HG03175 (cell line): ENCODE data around the gene BCL11B.
"Not testable (repeated sequence)": the region's sequence is repeated elsewhere in the genome, so short reads cannot be mapped to it uniquely, and the experiment has no call there.

Experiments used
- ATAC-seq: cut with Tn5 transposase; IDR thresholded peaks from one replicate; pipeline ENCODE4 v1.9.1; 2021; ENCODE audit warnings: mild to moderate bottlenecking, moderate library complexity; ENCODE audit not compliant: unreplicated experiment

BCL11B gene

DNA sequence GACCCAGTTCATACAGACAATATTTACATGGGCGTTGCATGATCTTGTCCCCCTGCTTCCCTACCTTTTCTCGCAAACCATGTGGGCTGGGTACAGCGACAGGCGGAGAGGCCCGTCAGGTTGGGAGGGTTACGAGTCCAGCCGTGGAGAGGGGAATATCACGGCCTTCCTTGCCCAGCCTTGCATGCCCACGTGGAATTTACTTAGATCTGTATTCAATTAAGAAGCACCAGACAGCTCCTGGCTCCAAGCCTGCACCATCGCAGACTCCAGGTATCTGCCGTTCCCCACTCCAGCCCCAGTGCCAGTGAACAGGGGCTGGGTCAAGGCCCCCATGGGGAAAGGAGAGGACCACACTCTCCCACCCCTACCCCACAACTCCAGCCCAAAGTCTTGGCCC lies 29.8 kb downstream of the BCL11B start:
- no peak for ATAC-seq

DNA sequence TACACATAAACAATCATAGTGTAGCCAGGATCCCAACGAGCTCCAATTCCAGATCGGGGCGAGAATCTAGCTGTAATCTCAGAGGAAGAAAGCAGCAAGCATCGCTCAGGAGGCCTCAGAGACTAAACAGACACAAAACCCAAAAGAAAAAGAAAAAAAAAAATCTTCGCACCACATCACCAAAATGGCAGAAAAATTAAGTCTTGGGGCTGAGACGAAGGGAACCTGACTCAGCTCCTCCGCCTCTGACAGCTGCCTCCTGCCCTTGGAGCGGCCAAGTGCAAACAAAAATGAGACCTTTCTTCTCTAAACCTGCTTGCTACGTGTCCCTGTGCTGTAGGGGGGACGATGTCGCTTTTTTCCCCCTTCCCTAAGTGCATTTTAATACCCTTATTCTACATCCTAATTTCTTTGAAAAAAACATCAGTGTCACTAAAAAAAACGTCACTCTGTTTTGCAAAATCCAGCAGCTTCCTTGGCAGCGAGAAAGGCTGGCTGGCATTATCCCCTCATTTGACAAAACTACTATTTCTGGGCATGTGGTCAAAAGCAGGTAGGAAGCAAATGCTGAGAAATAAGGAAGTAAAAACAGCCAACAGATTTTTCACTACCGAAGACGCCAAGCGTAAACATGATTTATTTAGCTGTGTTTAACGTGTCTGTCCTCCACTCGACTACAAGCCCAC lies 30.5 kb downstream of the BCL11B start:
- ATAC-seq = no peak

DNA sequence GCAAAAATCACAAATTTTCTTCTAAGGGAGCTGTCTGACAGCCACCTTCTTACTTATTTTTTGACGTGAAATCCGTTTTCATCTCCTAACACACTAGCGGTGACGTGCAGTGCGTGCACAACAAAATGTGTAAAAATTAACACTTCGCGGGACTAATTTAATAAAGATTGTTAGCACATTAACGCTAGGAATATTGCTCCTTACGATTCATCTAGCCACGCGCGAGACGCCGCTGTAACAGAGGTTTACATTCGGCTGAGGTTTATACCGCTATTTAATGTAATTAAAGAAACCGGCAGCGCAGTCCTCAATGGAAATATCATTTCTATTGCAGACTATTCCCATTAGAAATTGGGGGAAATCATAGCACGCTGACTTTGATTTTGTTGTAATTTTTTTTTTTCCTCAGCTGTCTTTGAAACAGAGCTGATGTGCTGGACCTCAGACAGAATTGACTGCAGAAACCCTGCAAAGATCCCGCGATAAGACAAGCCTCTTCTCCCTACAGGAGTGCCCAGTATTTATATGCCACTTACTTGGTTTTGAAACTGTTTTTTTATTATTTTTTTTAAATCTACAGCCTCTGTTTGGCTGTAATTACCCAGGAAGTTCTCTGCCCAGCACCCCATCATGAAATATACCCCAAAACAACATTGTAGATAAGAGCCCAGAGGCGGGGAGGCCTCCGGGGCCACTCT lies 31.2 kb downstream of the BCL11B start:
- ATAC-seq = no peak

DNA sequence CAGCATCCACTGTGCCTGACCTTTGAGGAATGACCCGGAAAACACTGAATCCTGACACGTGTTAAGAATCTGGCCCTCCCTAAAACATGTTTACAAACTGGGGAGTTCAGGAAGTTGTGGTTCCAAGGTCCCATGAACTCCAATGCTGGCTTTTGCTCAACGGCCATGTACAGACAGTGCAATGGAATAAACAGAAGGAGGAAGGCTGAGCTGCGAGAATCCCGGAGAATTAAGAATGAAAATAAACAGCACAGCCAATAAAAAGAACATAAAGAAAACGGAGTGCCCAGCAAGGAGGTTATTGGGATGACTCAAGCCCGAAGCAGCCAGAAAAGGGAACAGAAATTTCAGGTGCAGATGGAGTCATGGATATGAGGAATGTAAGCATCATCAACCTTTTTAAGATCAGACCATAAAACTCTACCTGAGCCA lies 32.3 kb downstream of the BCL11B start:
- no peak for ATAC-seq

DNA sequence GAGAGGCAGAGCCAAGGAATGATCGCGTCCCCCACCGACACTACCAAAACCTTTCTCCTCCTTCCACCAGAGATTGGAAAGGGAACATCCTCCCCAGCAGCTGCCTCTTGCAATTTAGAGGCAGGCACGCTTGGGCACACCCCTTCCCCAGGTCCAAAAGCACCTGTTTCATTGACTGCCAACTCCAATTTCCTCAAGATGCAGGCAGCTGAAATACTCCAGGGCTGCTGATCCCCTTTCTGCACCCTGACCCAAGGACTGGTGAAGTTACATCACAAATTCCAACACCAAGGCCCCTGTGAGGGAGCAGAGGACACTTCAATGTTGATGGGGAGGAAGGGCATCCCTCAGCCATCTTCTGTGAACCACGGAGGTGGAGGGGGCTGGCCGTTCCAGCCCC lies 33.8 kb downstream of the BCL11B start:
- no peak for ATAC-seq

DNA sequence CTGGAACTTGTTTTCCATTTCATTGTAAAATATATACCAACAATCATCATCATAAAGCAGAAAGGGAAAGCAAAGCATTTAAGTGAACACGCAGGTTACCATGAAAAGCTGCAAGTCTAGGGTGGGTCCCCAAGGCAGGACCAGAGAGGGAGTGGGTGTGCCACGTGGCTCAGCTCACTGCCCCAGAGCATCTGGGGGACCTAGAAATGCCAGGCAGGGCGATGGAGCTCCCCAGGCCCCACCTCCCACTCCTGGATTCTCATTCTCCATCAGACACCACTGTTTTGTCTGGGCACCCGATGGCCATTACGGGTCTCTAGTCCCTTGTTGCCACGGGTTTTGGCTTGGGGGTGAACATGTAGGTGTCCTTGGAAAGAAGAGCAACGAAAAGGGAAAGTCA lies 34.7 kb downstream of the BCL11B start:
- no peak for ATAC-seq

DNA sequence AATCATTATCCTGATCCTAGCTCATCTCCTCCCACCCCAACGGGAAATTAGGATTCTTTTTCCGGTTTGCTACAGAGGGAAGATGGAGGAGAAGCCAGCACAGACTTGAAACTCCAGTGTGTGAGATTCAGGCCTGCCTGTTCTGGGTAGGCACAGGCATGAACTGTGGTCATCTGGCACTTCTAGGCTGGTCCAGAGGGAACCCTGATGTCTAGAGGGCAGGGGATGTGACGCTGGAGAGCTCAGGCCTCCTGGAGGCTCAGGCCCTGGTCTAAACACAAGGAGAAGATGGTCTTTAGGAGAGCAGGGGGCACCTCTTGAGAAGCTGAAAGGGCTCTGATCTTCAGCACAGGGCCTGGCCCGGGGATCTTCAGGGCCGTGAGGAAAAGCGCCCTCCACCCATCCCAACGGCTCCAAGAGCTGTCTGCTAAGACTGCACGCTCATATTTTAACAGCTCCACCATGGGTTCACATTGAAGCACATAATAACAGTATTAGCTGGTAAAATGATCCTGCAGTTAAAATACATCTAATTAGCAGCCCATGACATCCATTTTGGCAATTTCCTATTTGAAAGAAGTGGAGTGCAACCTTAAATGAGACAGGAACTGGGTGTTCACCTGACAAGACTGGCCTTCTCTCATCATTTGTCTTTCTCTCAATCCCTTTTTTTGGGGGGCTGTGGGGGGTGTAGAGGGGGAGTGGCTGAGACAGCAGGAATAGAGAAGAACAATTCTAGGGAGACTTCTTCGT lies 35.4 kb downstream of the BCL11B start:
- ATAC-seq = no peak

DNA sequence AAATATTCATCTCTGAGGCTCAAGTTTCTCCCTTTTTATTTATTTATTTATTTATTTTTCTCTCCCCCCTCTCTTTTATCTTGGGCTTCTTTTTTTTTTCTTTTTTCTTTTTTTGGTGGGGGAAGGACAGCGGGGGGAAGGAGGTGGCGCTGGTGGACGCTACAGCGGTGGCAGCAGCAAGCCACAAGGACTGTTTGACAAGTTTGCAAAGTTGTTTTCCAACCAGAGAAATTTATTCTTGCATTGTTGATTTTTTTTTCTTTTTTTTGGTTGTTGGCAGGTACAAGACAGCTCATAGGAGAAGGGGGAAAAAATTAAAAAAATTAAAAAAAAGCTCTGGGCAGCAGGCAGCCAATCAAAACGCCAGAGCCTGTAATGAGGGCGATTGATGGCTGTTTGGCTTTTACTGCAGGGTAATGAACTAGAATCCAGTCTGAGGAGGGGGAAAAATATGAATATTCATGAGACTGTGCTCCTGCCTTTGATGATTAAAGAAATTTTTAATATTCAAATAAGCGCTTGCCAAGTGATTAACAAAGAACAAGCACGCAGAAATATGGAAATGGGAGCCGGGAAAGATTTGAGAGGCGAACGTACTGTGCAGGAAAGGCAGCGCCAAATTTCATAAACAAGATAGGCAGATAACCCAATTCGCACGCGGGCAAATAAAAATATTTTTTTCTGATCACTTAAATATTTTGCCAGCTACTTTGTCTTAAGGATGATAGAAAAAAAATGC lies 36.2 kb downstream of the BCL11B start:
- ATAC-seq = no peak

DNA sequence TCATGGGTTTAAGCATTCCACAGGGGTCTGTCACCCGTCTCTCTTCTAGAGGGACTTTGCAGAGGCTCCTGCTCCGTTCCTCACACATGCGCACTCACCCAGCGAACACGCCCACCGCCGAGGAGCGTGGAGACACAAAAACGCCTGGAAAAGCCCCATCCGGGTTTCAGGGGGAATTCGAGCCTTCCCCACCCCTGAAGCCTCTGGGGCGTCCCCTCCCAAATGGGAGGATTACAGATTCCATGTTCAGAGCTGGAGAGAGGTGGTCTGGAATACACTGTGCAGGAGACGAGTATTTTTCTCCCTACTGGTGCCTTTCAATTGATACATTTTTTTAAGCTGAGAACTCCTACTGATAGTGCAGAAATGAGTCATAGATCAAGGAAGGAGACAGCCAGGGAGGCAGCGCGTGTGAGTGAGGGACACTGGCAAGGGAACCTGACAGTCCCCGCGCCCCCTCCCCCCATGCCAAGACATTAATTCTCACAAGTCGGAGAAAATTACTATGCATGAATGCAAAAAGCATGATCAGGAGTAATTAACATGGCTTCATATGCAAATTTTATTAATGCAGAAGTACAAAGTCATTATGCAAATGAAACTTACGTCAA lies 36.9 kb downstream of the BCL11B start:
- no peak for ATAC-seq

DNA sequence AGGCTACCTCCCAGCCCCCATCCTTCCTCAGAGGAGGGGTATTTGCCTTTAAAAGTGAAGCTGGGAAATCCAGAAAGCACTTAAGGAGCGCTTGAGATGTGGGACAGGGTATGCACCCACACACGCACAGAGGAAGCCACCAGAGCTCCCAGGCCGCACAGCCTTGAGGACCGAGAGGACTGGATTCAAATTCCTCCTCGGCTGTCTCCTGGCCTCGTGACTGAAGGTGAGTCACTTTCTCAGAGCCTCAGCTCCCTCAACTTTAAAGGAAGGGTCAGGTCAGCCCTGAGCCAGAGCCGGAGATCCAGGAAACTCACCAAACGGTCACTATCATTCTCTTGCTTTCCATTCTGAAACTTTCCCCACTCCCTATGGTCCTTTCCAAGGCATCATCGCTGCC lies 37.6 kb downstream of the BCL11B start:
- no peak for ATAC-seq

DNA sequence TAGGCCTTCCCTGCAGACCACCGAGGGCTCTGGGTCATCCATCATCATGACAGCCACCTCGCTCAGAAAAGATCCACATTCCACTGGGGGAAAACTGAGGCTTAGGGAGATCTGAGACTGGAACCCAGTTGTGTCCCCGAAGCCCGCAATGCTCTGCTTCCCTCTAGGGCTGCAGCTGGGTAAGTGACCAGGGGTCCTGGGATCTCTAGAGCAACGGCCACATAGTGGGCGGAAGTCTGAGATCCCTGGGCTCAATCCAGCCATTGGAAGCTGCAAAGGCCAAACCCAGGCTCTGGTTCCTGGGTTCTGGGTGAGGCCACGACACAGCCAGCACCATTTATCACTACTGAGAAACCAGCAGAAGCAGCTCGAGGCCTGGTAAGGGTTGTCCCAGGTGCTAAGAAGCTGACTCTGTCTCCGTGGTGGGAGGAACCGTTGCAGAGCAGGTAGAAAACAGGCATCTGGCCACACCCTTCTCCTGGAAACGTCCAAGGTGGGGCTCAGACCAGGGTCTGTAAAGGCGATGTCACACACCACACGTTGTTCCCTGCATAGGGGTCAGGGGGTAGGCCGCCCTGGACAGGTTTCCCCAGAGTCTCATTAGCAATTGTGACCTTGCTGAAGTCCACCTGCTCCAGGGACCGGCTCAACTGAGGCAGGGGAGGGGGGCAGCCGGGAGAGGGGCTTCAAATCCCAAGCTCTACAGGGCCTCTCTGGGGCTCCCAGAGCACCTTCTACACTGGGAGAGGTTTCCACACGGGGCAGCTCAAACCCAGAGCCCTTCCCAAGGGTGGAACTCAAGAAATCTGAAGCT lies 38.6 kb downstream of the BCL11B start:
- no peak for ATAC-seq

DNA sequence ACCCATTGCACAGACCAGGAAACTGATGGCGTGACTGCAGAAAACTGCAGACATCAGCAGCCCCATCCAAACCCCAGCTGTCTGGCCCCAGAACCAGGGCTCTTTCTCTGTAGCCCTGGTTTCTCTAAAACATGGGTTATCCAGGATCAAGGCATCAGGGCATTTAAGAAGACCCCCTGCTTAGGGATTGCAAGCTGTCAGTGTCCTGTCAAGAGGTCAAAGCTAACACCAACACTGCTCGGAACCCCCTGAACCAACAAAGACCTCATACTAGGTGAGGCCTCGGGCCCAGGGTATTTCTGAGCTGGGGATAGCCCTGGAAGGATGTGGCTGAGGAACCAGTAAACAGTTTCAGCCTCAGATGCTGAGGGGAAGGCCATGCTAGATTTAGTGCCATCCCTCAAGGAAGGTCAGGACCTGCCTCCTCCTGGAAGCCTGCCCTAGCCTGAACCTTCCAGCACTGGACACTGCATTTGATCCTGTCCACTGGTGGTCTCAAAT lies 39.2 kb downstream of the BCL11B start:
- no peak for ATAC-seq

DNA sequence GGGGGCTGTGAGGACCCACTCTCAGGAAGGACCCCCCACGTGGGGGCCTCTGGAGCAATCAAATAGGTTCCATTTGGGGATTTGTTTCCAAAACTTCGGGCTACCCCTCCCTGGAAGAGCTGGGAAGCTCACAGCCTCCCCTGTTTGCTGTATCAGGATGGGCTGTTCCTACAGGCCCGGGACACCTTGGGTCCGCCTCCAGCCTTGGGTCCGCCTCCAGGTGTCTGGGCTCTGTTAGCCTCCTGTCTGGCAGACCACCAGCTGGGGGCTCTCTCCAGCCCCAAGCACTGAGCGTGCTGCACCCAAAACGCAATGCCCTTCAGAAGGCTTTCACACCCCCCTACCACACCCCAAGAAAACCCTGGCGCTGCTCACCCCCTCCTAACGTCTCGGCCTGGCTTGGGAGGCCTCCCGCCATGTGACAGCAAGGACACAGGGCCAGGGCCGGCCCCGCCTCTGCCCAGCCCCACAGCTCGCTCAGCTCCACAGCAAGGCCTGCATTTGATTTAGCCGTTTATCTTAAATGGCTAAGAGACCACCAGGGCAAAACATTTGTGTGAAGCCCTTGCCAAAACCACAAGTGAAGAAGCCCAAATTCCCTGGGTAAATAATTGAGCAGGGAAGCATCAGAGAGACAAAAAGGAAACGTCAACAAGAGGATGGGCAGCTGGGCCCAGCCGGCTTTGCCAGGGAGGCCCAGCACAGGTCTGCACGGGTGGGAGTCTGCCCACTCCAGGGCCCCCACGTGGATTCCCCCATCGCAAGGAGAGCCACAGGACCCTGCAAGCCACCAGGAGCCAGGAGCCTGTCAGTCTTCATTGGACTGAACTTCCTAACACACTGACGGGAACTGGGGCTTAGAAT lies 39.9 kb downstream of the BCL11B start:
- ATAC-seq = no peak

DNA sequence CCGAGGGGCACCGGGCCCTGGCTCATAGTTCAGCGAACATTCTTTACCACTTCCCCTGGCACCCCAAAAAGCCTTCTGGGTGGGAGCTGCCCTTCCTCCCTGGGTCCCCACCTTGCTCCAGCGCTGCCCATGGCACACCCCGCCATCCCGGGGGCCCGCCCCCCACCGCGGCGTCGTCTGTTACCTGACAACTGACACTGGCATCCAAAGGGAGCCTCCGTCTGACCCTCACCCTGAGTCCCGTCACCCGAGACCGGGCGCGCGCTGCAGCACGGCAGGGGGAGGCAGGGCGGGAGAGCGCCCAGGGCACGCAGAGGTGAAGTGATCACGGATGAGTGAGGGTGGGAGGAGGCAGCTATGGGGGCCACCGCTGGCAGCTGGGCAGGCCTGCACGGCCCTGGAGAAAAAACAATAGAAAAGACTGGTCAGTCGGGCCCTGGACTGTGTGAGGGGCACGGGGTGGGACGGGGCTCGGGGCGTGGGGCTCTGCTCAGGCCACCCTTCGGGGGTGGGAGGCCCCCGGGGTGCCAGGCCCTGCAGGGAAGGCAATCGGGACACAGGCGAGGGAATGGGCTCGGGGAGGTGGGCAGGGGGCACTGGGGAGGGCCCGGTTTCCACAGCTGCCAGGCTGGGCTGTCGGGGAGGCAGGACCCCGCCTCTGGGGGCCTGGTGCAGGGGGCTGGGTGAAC lies 40.7 kb downstream of the BCL11B start:
- no peak for ATAC-seq

DNA sequence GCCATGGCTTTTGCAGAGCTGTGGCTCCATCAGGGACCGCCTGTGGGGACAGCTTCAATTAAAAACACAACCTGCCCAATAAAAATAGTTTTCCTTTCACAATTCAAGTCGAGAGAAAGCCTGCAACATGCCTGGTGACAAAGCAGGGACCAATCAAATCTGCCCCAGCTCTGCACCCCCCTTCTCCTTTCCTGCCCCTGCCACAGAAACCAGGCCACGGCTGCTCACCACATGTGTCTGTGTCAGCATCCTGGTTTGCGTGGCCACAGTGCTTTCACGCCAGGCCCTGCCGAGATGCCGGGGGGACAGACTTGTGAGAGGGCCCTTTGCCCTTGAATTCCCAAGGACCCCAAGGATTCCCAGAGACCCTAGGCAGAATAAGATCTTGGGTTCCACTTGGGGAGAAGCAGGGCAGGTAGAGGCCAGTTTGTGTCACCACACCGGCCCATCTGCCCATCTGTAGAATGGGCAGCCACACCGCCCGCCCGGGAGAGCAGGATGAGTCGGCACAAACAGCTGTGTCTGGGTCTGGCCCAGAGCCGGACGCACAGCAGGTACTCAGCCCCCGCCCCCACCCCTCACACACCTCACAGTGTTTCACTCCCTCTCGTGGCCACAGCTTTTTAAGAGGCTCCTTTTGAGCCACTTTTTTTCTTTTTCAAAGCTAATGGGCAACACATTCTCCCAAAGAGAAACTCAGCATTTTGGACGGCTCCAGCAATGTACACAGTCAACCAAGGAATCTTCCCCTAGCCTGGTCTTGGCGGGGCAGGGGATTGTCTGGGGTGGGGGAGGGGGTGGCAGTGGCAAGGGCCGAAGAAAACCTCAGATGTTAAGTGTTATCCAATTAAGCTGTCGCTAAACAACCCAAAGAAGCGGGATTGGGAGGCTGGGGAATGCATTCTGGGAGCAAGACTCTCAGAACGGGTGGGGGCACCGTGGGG lies 41.5 kb downstream of the BCL11B start:
- ATAC-seq = no peak

DNA sequence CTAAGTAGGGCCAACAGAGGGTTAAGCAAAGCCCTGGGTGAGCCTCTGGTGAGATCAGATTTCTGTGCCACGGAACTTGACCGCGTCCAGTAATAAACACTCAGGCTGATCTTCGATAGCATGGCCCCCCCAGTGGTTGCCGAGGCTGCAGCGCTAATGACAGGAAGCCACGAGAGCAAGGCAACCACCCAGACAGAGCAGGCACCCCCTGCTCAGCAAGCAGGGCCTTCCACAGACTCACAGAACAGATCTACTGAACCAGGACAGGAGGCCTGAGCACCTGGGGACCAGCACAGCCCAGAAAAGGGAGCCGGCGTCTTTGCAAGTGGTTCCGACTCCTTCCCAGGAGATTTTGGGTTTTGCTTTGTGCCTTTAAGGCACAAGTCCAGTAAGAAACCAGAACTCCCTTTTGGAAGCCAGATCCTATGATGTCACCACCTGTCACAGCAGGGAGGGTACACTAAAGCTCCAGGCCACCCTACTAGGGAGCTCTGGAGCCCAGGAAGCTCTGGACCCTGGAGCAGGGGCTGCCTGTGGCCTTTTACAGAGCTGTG lies 42.3 kb downstream of the BCL11B start:
- no peak for ATAC-seq

DNA sequence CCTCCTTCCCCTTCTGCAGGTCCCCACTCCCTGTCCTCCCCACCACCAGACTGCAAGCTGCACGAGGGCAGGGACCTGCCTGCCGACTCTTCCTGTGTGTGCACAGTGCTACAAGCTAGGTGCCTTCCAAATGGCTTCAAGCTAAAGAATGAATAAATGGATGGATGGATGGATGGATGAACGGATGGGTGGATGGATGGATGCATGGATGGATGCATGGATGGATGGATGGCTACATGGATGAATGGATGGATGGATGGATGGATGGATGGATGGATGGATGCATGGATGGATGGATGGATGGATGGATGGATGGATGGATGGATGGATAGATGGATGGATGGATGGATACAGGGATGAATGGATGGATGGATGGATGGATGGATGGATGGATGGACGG lies 43.2 kb downstream of the BCL11B start:
- ATAC-seq = not testable (repeated sequence)
